Right lobe of liver (tissue), 6 donors: ENCODE results near the gene UBE2R2. TPM values are rescaled to one million over a fixed set of nuclear protein-coding genes. Genes with fewer than 3 reads are reported as not detected.
"Not testable (repeated sequence)": the region's sequence is repeated elsewhere in the genome, so short reads cannot be mapped to it uniquely, and the experiment has no call there.

Experiments
- ATAC-seq, 4 donors: fragments of 200-7000 bp; cut with Tn5 transposase; one replicate each; pipeline ENCODE4 v1.9.1; 2020; ENCODE audit warnings: mild to moderate bottlenecking in 4 of 4, moderate library complexity in 4 of 4
- DNase-seq, 3 donors: peaks; one replicate each; pipeline ENCODE4 v3.0.0-alpha.2; 2020
- H3K27ac ChIP-seq, 3 donors: fragments of 200-600 bp; one replicate each; pipeline ENCODE4 v1.8.0; 2022
- H3K27me3 ChIP-seq, 2 donors: fragments of 200-600 bp; one replicate each; pipeline ENCODE4 v1.8.0; 2022
- H3K36me3 ChIP-seq, 4 donors: fragments of 200-600 bp; sonication (generic) in 1 of 4; one replicate each; pipeline versions ENCODE4 v1.5.1 to v1.8.0; 2017 to 2022; ENCODE audit warnings: control low read depth in 1 of 4
- H3K4me1 ChIP-seq, 4 donors: fragments of 200-600 bp; sonication (generic) in 1 of 4; one replicate each; pipeline versions ENCODE4 v1.5.1 to v1.8.0; 2017 to 2022; ENCODE audit warnings: control low read depth in 1 of 4
- H3K4me3 ChIP-seq, 3 donors: fragments of 200-600 bp; one replicate each; pipeline ENCODE4 v1.8.0; 2022
- H3K9me3 ChIP-seq, 4 donors: fragments of 200-600 bp; sonication (generic) in 1 of 4; one replicate each; pipeline versions ENCODE4 v1.5.1 to v1.8.0; 2017 to 2022; ENCODE audit warnings: control low read depth in 1 of 4
- CTCF ChIP-seq, 4 donors: fragments of 200-600 bp in 3 of 4; fragments of 450-650 bp in 1 of 4; IDR thresholded peaks; one replicate each; pipeline versions ENCODE4 v1.5.1 to v1.8.0; 2016 to 2022; ENCODE audit warnings: antibody characterized with exemption in 4 of 4, mild to moderate bottlenecking in 2 of 4
- POLR2A ChIP-seq: fragments of 450-650 bp; IDR thresholded peaks from one replicate; pipeline ENCODE4 v1.6.1; 2017; ENCODE audit warnings: antibody characterized with exemption, mild to moderate bottlenecking
- WGBS: methylation state at CpG from one replicate; pipeline ENCODE4 v1.1.6; 2018; ENCODE audit warnings: low coverage, low lambda C conversion rate; ENCODE audit not compliant: insufficient coverage; ENCODE audit errors: missing lambda C conversion rate; 5-methylcytosine and 5-hydroxymethylcytosine counted together
- intact Hi-C, 2 donors: fragments of 100-400 bp; cut with DNase I; formaldehyde crosslinking; loops; one replicate each; pipeline versions ENCODE4 v1.11.2 to v1.14.1; 2022
- total RNA-seq, 6 experiments: library from RNA; depleted of rRNA in 2 of 6; stranded (reverse); fragments of >200 nt in 2 of 6; fragmentation: NEBNext Ultra II Directional in 3 of 6; extraction: Animal tissue kit (Norgen Biotek cat#: 25700) in 3 of 6; gene quantifications; one replicate each; pipeline versions ENCODE4 v1.1.0 to v1.2.4, GENCODE V29; 2016 to 2023
- donor health status: DM: no; HTN: yes; CAD: no.
- donor health status: DM: no; HTN: no; CAD: no.
- donor health status: DM: no; HTN: no; CAD: no.
- donor health status: DM: no; HTN: yes; CAD: no.
- donor health status: DM: no; HTN: yes; CAD: no.

The UBE2R2 gene
- total RNA-seq, 6 experiments from 2014 or later: 21.1 to 27.4 (median 21.8) TPM

- Histone ChIP-seq H3K27ac (peak overlapping the region; percentile 98), H3K9me3 (no peaks in the 10 kb centered on the region), H3K4me3 (peak overlapping the region; percentile 90 to 92 (median 91)), H3K27me3 (no peaks in the 10 kb centered on the region), H3K4me1 (peaks cover 0 to 37% (median 16%) of the 10 kb centered on the region in 4 donors), H3K36me3 (no peaks in the 10 kb centered on the region)
- DNase-seq (peak; percentile 64 to 86 (median 64)), ATAC-seq (peak; percentile 29 to 54 (median 40))
- peak; percentile 29 for TF ChIP-seq POLR2A
- TF ChIP-seq CTCF (IDR thresholded peaks at IDR 0.05): no peak
- intact Hi-C loops: loop anchor here in 1 of 2 donors (5.0 kb wide), 1 partner anchor 34 kb away; no protein-coding TSS in a partner anchor
- WGBS: 0% methylated on average over 15 of the region's 18 CpGs
Observed at GRCh38 chr9:33818167-33818846, 1.3 kb downstream of the UBE2R2 start.

DNA sequence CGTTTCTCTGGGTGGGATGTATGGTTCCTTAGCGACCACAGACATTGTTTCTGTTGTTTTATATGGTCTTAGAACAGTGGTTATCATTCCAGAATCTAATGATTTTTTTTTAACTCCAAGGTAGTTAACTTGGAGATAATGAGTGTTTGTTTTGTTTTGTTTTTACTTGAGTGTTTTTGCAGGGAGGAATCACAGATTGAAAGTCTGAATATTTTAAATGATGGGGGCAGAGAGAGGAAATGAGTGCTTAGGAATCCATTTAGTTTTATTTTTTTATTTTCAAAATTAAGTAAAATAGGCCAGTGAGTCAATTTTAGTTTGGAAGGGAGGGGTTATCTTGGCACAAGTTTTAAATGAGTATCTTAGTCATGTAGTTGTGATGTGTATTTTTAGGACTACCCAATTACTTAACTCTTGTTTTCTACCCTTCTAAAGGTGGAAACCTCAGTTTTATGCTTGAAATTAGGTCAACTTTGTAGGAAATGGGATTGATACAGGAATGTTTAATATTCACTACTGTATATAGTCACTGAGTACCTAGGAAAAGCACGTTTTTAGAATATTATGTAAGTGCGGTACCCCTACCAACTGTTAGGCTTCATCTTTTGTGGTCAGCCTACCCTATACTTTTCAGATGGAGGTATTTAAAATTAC, 2.0 kb downstream of the UBE2R2 start:
- 6% methylated on average over 4 of the region's 4 CpGs for WGBS
- Histone ChIP-seq H3K27me3 (no peaks in the 10 kb centered on the region), H3K4me3 (peak overlapping the region; percentile 90 to 92 (median 91)), H3K36me3 (no peaks in the 10 kb centered on the region), H3K4me1 (peaks cover 0 to 37% (median 16%) of the 10 kb centered on the region in 4 donors), H3K9me3 (no peaks in the 10 kb centered on the region), H3K27ac (peak overlapping the region; percentile 98)
- no peak for TF ChIP-seq POLR2A
- no peak for TF ChIP-seq CTCF (IDR thresholded peaks at IDR 0.05)
- ATAC-seq (no peak), DNase-seq (no peak)
- intact Hi-C loops: loop anchor here in 1 of 2 donors (5.0 kb wide), 1 partner anchor 33 kb away; no protein-coding TSS in a partner anchor

GRCh38 chr9:33820231-33820745, 3.3 kb downstream of the UBE2R2 start:
- H3K27ac ChIP-seq: no peak overlapping the region
- TF ChIP-seq CTCF (IDR thresholded peaks at IDR 0.05) (no peak), POLR2A (no peak)
- no peak for ATAC-seq
- DNase-seq: no peak
- no peaks in the 10 kb centered on the region for H3K27me3 ChIP-seq
- H3K9me3 ChIP-seq: no peaks in the 10 kb centered on the region
- intact Hi-C loops: no loop called here
- no peak overlapping the region for H3K4me3 ChIP-seq
- H3K4me1 ChIP-seq: peaks cover 0 to 31% (median 14%) of the 10 kb centered on the region in 4 donors
- no peaks in the 10 kb centered on the region for H3K36me3 ChIP-seq
- WGBS: 39% methylated on average over 4 of the region's 4 CpGs

- intact Hi-C loops: no loop called here
- H3K27me3 ChIP-seq: no peaks in the 10 kb centered on the region
- no peak for ATAC-seq
- 82% methylated on average over 3 of the region's 3 CpGs for WGBS
- TF ChIP-seq POLR2A (no peak), CTCF (IDR thresholded peaks at IDR 0.05) (no peak)
- peaks cover 0 to 27% (median 11%) of the 10 kb centered on the region in 4 donors for H3K4me1 ChIP-seq
- H3K4me3 ChIP-seq: no peak overlapping the region
- H3K9me3 ChIP-seq: no peaks in the 10 kb centered on the region
- DNase-seq: no peak
- H3K36me3 ChIP-seq: no peaks in the 10 kb centered on the region
- H3K27ac ChIP-seq: no peak overlapping the region
Observed at GRCh38 chr9:33823801-33824200, 6.8 kb downstream of the UBE2R2 start.

GRCh38 chr9:33827285-33827684, 10.3 kb downstream of the UBE2R2 start:
- 92% methylated on average over 7 of the region's 11 CpGs for WGBS
- DNase-seq: peak in 1 of 3 donors; percentile 29
- peaks cover 0 to 16% (median 0%) of the 10 kb centered on the region in 4 donors for H3K4me1 ChIP-seq
- H3K27me3 ChIP-seq, H3K9me3 ChIP-seq, intact Hi-C loops, ATAC-seq, H3K36me3 ChIP-seq, H3K27ac ChIP-seq, H3K4me3 ChIP-seq: not testable (repeated sequence)

GRCh38 chr9:33829641-33830230, 12.8 kb downstream of the UBE2R2 start:
- H3K9me3 ChIP-seq, H3K36me3 ChIP-seq, H3K27ac ChIP-seq, intact Hi-C loops, ATAC-seq, H3K4me3 ChIP-seq, H3K27me3 ChIP-seq: not testable (repeated sequence)
- peaks cover 0 to 13% (median 0%) of the 10 kb centered on the region in 4 donors for H3K4me1 ChIP-seq
- 63% methylated on average over 8 of the region's 17 CpGs for WGBS
- peak in 1 of 3 donors; percentile 29 for DNase-seq
